H1 (cell line): ENCODE results near the gene PLCB1. TPM values are rescaled to one million over a fixed set of nuclear protein-coding genes. Genes with fewer than 3 reads are reported as not detected.

Experiments used
- CTCF ChIA-PET: fragments of 300-600 bp; sonication (Branson Sonifier 250); formaldehyde crosslinking; loops from one replicate; lab custom pipeline; 2021; ENCODE audit not compliant: partially characterized antibody; lab: Charles Lee
- POLR2A ChIA-PET: fragments of 300-600 bp; sonication (Branson Sonifier 250); formaldehyde crosslinking; loops from one replicate; lab custom pipeline; 2021; ENCODE audit warnings: inconsistent platforms; ENCODE audit not compliant: partially characterized antibody; lab: Charles Lee
- DNase-seq, 2 experiments: peaks; one replicate each; pipeline versions ENCODE4 v3.0.0 to v3.0.0-alpha.2; 2010 to 2022; ENCODE audit warnings: low spot score in 2 of 2, low read depth in 1 of 2, mixed read lengths in 1 of 2
- FAIRE-seq: peaks from 2 replicates; lab custom pipeline; 2011; peaks lifted over from hg19 to GRCh38; lab: Jason Lieb, UNC
- H2AFZ ChIP-seq: 2 replicates; pipeline ENCODE4 v1.8.1; 2012; ENCODE audit warnings: low read length, inconsistent platforms
- H2AK5ac ChIP-seq: 2 replicates; pipeline ENCODE4 v1.6.1; 2013; ENCODE audit warnings: low read depth, low read length
- H2BK120ac ChIP-seq: replicated peaks from 2 replicates; pipeline ENCODE3; 2013; ENCODE audit warnings: low read depth, low read length, inconsistent platforms
- H2BK12ac ChIP-seq: 2 replicates; pipeline ENCODE4 v1.6.1; 2013; ENCODE audit warnings: low read depth, low read length
- H2BK15ac ChIP-seq: 2 replicates; pipeline ENCODE4 v1.6.1; 2013; ENCODE audit warnings: low read length
- H2BK20ac ChIP-seq: 2 replicates; pipeline ENCODE4 v1.6.1; 2013; ENCODE audit warnings: low read length
- H2BK5ac ChIP-seq: 2 replicates; pipeline ENCODE4 v1.6.1; 2013; ENCODE audit warnings: low read depth, low read length
- H3K14ac ChIP-seq: 2 replicates; pipeline ENCODE4 v1.6.1; 2013; ENCODE audit warnings: inconsistent platforms; ENCODE audit not compliant: insufficient read length
- H3K18ac ChIP-seq: 2 replicates; pipeline ENCODE4 v1.6.1; 2013; ENCODE audit warnings: low read length; ENCODE audit errors: extremely low read depth
- H3K23ac ChIP-seq: 2 replicates; pipeline ENCODE4 v1.6.1; 2013; ENCODE audit warnings: inconsistent platforms; ENCODE audit not compliant: insufficient read length
- H3K23me2 ChIP-seq: 2 replicates; pipeline ENCODE4 v1.6.1; 2013; ENCODE audit warnings: low read depth, low read length
- H3K27ac ChIP-seq: 2 replicates; pipeline ENCODE4 v1.6.1; 2011; ENCODE audit warnings: low read depth, low read length, inconsistent platforms
- H3K27me3 ChIP-seq, 4 experiments: replicated peaks in 1 of 4; 1 replicate in 1 of 4; 2 replicates in 3 of 4; pipeline versions ENCODE4 v1.6.1 to v1.8.1; 2011 to 2013; ENCODE audit warnings: low read length in 3 of 4, mild to moderate bottlenecking in 3 of 4, inconsistent platforms in 2 of 4, mixed read lengths in 2 of 4, moderate library complexity in 1 of 4; ENCODE audit not compliant: control insufficient read depth in 3 of 4, insufficient read depth in 3 of 4; ENCODE audit errors: extremely low read depth in 1 of 4
- H3K36me3 ChIP-seq, 4 experiments: 2 replicates each; pipeline versions ENCODE4 v1.6.1 to v1.8.1; 2011 to 2013; ENCODE audit warnings: mild to moderate bottlenecking in 4 of 4, low read length in 3 of 4, moderate library complexity in 2 of 4, control low read depth in 1 of 4, inconsistent platforms in 1 of 4; ENCODE audit not compliant: insufficient read depth in 4 of 4, control insufficient read depth in 2 of 4
- H3K4ac ChIP-seq: replicated peaks from 2 replicates; pipeline ENCODE3; 2013; ENCODE audit warnings: low read length, low read depth, mixed read lengths, inconsistent platforms; ENCODE audit not compliant: insufficient read length
- H3K4me1 ChIP-seq, 4 experiments: replicated peaks in 1 of 4; 1 replicate in 1 of 4; 2 replicates in 3 of 4; pipeline versions ENCODE4 v1.6.1 to v1.8.1; 2011 to 2013; ENCODE audit warnings: low read length in 3 of 4, inconsistent platforms in 2 of 4, mixed read lengths in 1 of 4; ENCODE audit not compliant: insufficient read depth in 4 of 4, control insufficient read depth in 3 of 4
- H3K4me2 ChIP-seq, 2 experiments: 2 replicates each; pipeline versions ENCODE4 v1.6.1 to v1.8.1; 2011 to 2013; ENCODE audit warnings: low read depth in 2 of 2, low read length in 2 of 2, control low read depth in 1 of 2, inconsistent platforms in 1 of 2, mild to moderate bottlenecking in 1 of 2; ENCODE audit not compliant: insufficient read depth in 1 of 2
- H3K4me3 ChIP-seq, 4 experiments: fragments of 200-600, 300-600 bp in 1 of 4; sonication (generic), shearing (Covaris generic), sonication (Bioruptor Twin) in 1 of 4; 2 replicates each; pipeline versions ENCODE4 v1.5.1 to v1.8.1; 2011 to 2016; ENCODE audit warnings: low read length in 4 of 4, low read depth in 3 of 4, control low read depth in 2 of 4, inconsistent platforms in 2 of 4, mild to moderate bottlenecking in 2 of 4, mixed read lengths in 1 of 4, moderate library complexity in 1 of 4; ENCODE audit not compliant: insufficient read depth in 2 of 4; ENCODE audit errors: extremely low read depth in 1 of 4
- H3K56ac ChIP-seq: replicated peaks from 2 replicates; pipeline ENCODE3; 2013; ENCODE audit warnings: low read depth, mild to moderate bottlenecking, mixed read lengths, low read length, inconsistent platforms; ENCODE audit not compliant: insufficient read length
- H3K79me1 ChIP-seq: 2 replicates; pipeline ENCODE4 v1.6.1; 2013; ENCODE audit warnings: low read depth, low read length, control low read depth
- H3K79me2 ChIP-seq, 2 experiments: 2 replicates each; pipeline versions ENCODE4 v1.6.1 to v1.8.1; 2012 to 2013; ENCODE audit warnings: low read length in 2 of 2, mild to moderate bottlenecking in 2 of 2, inconsistent platforms in 1 of 2; ENCODE audit not compliant: insufficient read depth in 2 of 2, control insufficient read depth in 1 of 2
- H3K9ac ChIP-seq, 4 experiments: replicated peaks in 1 of 4; 1 replicate in 1 of 4; 2 replicates in 3 of 4; pipeline versions ENCODE4 v1.6.1 to v1.8.1; 2011 to 2013; ENCODE audit warnings: low read depth in 3 of 4, low read length in 3 of 4, control low read depth in 2 of 4, mild to moderate bottlenecking in 2 of 4, moderate library complexity in 2 of 4, inconsistent platforms in 1 of 4; ENCODE audit errors: extremely low read depth in 1 of 4
- H3K9me3 ChIP-seq, 2 experiments: 2 replicates each; pipeline versions ENCODE4 v1.6.1 to v1.8.1; 2012 to 2013; ENCODE audit warnings: mild to moderate bottlenecking in 2 of 2, moderate library complexity in 2 of 2, control low read depth in 1 of 2, inconsistent platforms in 1 of 2, low read depth in 1 of 2, low read length in 1 of 2, mixed read lengths in 1 of 2; ENCODE audit not compliant: insufficient read depth in 2 of 2
- H4K20me1 ChIP-seq, 2 experiments: replicated peaks in 1 of 2; 2 replicates each; pipeline versions ENCODE3 to v1.8.1; 2011 to 2013; ENCODE audit warnings: inconsistent platforms in 2 of 2, low read length in 2 of 2, mild to moderate bottlenecking in 1 of 2; ENCODE audit not compliant: insufficient read depth in 2 of 2, control insufficient read depth in 1 of 2
- H4K5ac ChIP-seq: 2 replicates; pipeline ENCODE4 v1.6.1; 2013; ENCODE audit warnings: low read length, low read depth, mixed read lengths, inconsistent platforms; ENCODE audit not compliant: insufficient read length
- H4K8ac ChIP-seq: 2 replicates; pipeline ENCODE4 v1.8.0; 2013; ENCODE audit warnings: mild to moderate bottlenecking, moderate library complexity, low read length, inconsistent platforms; ENCODE audit not compliant: insufficient read depth; ENCODE audit errors: extremely low read depth
- H4K91ac ChIP-seq: replicated peaks from 2 replicates; pipeline ENCODE3; 2013; ENCODE audit warnings: low read length, mixed read lengths, inconsistent platforms; ENCODE audit not compliant: insufficient read length
- ASH2L ChIP-seq: fragments of 200-600, 300-600 bp; sonication (generic); IDR thresholded peaks from one replicate; pipeline ENCODE4 v1.7.1; 2017; ENCODE audit warnings: low read length
- CBX8 ChIP-seq: fragments of 300-800, 300-1000 bp; sonication (generic); IDR thresholded peaks from 2 replicates; pipeline ENCODE4 v1.7.1; 2016; ENCODE audit warnings: low read depth, low read length, borderline replicate concordance
- CEBPB ChIP-seq: IDR thresholded peaks from 2 replicates; pipeline ENCODE4 v1.6.1; 2012; ENCODE audit warnings: low read depth, low read length
- JUN ChIP-seq: IDR thresholded peaks from 2 replicates; pipeline ENCODE4 v1.6.1; 2011; ENCODE audit warnings: low read depth, mild to moderate bottlenecking, improper control_type of control experiment, low read length
- RNF2 ChIP-seq: fragments of 200-900, 300-1000 bp; sonication (generic); IDR thresholded peaks from 2 replicates; pipeline ENCODE4 v1.7.1; 2016; ENCODE audit warnings: borderline replicate concordance, low read depth, mild to moderate bottlenecking, antibody characterized with exemption, low read length; ENCODE audit not compliant: poor library complexity, severe bottlenecking; ENCODE audit errors: missing control alignments
- SRF ChIP-seq: IDR thresholded peaks from 2 replicates; pipeline ENCODE4 v1.6.1; 2011; ENCODE audit warnings: mild to moderate bottlenecking, low read depth, low read length, moderate library complexity
- TEAD4 ChIP-seq: IDR thresholded peaks from 2 replicates; pipeline ENCODE4 v1.6.1; 2012; ENCODE audit warnings: low read depth, low read length, inconsistent platforms, mixed read lengths
- WGBS, 2 experiments: shearing (Covaris generic) in 1 of 2; methylation state at CpG; one replicate each; pipeline versions ENCODE4 v1.1.6 to v1.1.7; 2013 to 2015; ENCODE audit warnings: low lambda C conversion rate in 2 of 2, mixed read lengths in 2 of 2, inconsistent platforms in 1 of 2, low coverage in 1 of 2, missing lambda C conversion rate in 1 of 2; ENCODE audit not compliant: insufficient replicate concordance in 2 of 2, insufficient coverage in 1 of 2, insufficient read length in 1 of 2; ENCODE audit errors: extremely low coverage in 1 of 2, missing lambda C conversion rate in 1 of 2; 5-methylcytosine and 5-hydroxymethylcytosine counted together
- polyA plus RNA-seq, 7 experiments: library from polyadenylated mRNA; depleted of rRNA in 3 of 7; stranded (reverse) in 5 of 7; unstranded in 2 of 7; fragments of >200 nt in 5 of 7; fragments of 200-250 nt in 2 of 7; gene quantifications; 1 replicate in 5 of 7; 2 replicates in 1 of 7; 4 replicates in 1 of 7; pipeline versions ENCODE4 v1.2.1 to v1.2.3, GENCODE V29; 2011 to 2013; ENCODE audit warnings: missing spikeins in 2 of 7, mixed read lengths in 2 of 7
- total RNA-seq: library from RNA; stranded (reverse); fragmentation: NEBNext Ultra II Directional; extraction: Animal tissue kit (Norgen Biotek cat#: 25700); gene quantifications from 2 replicates; pipeline ENCODE4 v1.2.1, GENCODE V29; 2021
- TF ChIP-seq, protein P1 (sequence below): IDR thresholded peaks from 2 replicates; pipeline ENCODE4 v1.6.1; 2011; ENCODE audit warnings: low read depth, mild to moderate bottlenecking, low read length; ENCODE audit not compliant: insufficient read depth
- TF ChIP-seq, protein P2 (sequence below): IDR thresholded peaks from 2 replicates; pipeline ENCODE4 v1.6.1; 2012; ENCODE audit warnings: inconsistent platforms
- TF ChIP-seq, protein P3 (sequence below): IDR thresholded peaks from 2 replicates; pipeline ENCODE4 v1.6.1; 2012; ENCODE audit warnings: inconsistent platforms

Gene PLCB1
- total and polyA plus RNA-seq, 2 of the 8 experiments (the other 6 are each of a cell fraction or from before 2014, with no cell fraction given) = 2.6 to 9.1 TPM

DNA sequence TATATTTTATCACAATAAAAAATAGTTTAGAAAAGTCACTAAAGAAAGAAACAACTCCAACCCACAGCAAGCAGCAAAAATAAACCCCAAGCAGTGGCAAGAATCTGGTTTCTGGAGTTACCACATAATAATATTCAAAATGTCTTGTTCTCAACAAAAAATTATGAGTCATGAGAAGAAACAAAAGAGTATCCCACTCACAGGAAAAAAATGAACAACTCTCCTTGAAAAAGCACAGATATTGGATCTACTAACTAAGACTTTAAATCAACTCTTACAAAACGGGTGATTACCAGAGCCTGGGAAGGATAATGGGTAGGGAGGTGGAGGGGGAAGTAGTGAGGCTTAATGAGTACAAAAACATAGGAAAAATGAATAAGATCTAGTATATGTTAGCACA, 425.6 kb downstream of the PLCB1 start:
- Histone ChIP-seq H2BK120ac (no peak overlapping the region), H2BK15ac (no peak overlapping the region), H3K4me3 (no peak overlapping the region), H4K91ac (no peak overlapping the region), H3K23ac (no peak overlapping the region), H2BK20ac (no peak overlapping the region), H3K27me3 (no peaks in the 10 kb centered on the region), H3K9me3 (peaks cover 0 to 2% of the 10 kb centered on the region in 2 experiments; a peak in 1 of 4 replicates), H3K9ac (no peak overlapping the region), H3K23me2 (no peaks in the 10 kb centered on the region), H2AFZ (no peak overlapping the region), H2BK5ac (no peak overlapping the region), H2AK5ac (no peak overlapping the region), H3K56ac (no peak overlapping the region), H3K79me1 (no peaks in the 10 kb centered on the region), H3K36me3 (no peaks in the 10 kb centered on the region), H3K4ac (no peak overlapping the region), H3K4me1 (no peaks in the 10 kb centered on the region), H3K4me2 (no peak overlapping the region), H4K8ac (no peak overlapping the region), H3K18ac (no peak overlapping the region), H4K20me1 (no peaks in the 10 kb centered on the region), H3K14ac (no peak overlapping the region), H2BK12ac (no peak overlapping the region), H3K79me2 (no peaks in the 10 kb centered on the region), H4K5ac (no peak overlapping the region), H3K27ac (no peak overlapping the region)
- CTCF ChIA-PET = no interaction called here
- DNase-seq (no peak), FAIRE-seq (no peak)
- WGBS, 2 experiments = 78% methylated on average over 1 of the region's 1 CpG; no CpG with 5 or more reads in 1 of the 2 experiments
- POLR2A ChIA-PET = no interaction called here
- TF ChIP-seq SRF = no peak
- no peak for TF ChIP-seq RNF2
- TF ChIP-seq, protein P1, sequence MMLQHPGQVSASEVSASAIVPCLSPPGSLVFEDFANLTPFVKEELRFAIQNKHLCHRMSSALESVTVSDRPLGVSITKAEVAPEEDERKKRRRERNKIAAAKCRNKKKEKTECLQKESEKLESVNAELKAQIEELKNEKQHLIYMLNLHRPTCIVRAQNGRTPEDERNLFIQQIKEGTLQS = no peak
- TF ChIP-seq CEBPB = no peak
- no peak for TF ChIP-seq JUN
- no peak for TF ChIP-seq TEAD4
- TF ChIP-seq, protein P2, sequence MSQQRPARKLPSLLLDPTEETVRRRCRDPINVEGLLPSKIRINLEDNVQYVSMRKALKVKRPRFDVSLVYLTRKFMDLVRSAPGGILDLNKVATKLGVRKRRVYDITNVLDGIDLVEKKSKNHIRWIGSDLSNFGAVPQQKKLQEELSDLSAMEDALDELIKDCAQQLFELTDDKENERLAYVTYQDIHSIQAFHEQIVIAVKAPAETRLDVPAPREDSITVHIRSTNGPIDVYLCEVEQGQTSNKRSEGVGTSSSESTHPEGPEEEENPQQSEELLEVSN = no peak
- TF ChIP-seq ASH2L = no peak
- TF ChIP-seq, protein P3, sequence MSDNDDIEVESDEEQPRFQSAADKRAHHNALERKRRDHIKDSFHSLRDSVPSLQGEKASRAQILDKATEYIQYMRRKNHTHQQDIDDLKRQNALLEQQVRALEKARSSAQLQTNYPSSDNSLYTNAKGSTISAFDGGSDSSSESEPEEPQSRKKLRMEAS = no peak
- no peak for TF ChIP-seq CBX8
